Tibial artery (tissue), 4 donors: ENCODE results near the gene ARNT2.
"Not testable (repeated sequence)": the region's sequence is repeated elsewhere in the genome, so short reads cannot be mapped to it uniquely, and the experiment has no call there.

Experiments used
- DNase-seq, 2 donors: peaks; one replicate each; pipeline ENCODE4 v3.0.0-alpha.2; 2019
- H3K27ac ChIP-seq, 2 donors: fragments of 200-600 bp; sonication (generic) in 1 of 2; 1 replicate in 1 of 2; 2 replicates in 1 of 2; pipeline ENCODE4 v1.5.1; 2018 to 2019; ENCODE audit warnings: mild to moderate bottlenecking in 1 of 2
- H3K27me3 ChIP-seq, 2 donors: fragments of 200-600 bp; sonication (generic) in 1 of 2; one replicate each; pipeline versions ENCODE4 v1.5.1 to v1.6.0; 2016 to 2019
- H3K36me3 ChIP-seq, 3 donors: fragments of 200-600 bp; sonication (generic) in 2 of 3; one replicate each; pipeline ENCODE4 v1.5.1; 2016 to 2019; ENCODE audit warnings: mild to moderate bottlenecking in 2 of 3
- H3K4me1 ChIP-seq, 4 donors: fragments of 200-600 bp; sonication (generic) in 2 of 4; 1 replicate in 3 of 4; 2 replicates in 1 of 4; pipeline ENCODE4 v1.5.1; 2016 to 2019
- H3K4me3 ChIP-seq, 2 donors: fragments of 200-600 bp; sonication (generic) in 1 of 2; 1 replicate in 1 of 2; 2 replicates in 1 of 2; pipeline ENCODE4 v1.5.1; 2018 to 2019; ENCODE audit warnings: mild to moderate bottlenecking in 2 of 2
- H3K9me3 ChIP-seq, 3 donors: fragments of 200-600 bp; sonication (generic) in 1 of 3; one replicate each; pipeline ENCODE4 v1.5.1; 2016 to 2019
- intact Hi-C: fragments of 100-400 bp; cut with DNase I; formaldehyde crosslinking; loops from one replicate; pipeline ENCODE4 v1.15.0; 2023; ENCODE audit warnings: low total_unique reads
- TF ChIP-seq, protein P1 (sequence below), 2 experiments: fragments of 200-600 bp in 1 of 2; fragments of 450-650 bp in 1 of 2; IDR thresholded peaks; one replicate each; pipeline ENCODE4 v1.5.1; 2017 to 2019; ENCODE audit warnings: antibody characterized with exemption in 2 of 2, mild to moderate bottlenecking in 1 of 2, moderate library complexity in 1 of 2

Gene ARNT2

DNA sequence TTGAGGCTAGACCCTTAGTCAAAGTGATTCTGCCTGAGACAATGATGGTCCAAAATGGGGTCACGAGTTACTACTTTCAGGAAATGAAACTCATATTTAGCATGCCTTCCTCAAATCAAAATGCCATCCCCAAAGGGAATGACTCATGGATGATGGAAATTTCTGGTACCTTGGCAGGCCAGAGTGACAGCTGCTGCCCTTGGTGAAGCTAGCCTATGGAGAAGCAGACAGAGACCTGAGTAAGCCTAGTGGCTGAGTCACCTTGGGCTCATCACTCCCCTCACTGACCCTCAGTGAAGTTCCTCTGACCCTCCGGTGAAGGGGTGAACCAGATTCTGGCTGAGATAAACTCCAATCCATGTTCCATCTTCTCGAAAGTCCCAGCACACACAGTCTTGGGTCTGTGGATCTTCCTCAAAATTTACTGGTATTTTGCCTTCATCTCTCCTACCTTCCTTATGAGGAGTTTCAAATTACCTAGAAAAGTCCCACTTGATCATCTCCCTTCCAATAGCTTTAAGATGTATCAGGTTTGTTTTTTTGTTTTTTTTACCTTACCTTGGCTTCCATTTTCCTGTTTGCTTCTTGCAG lies 236.4 kb downstream of the ARNT2 start:
- Histone ChIP-seq H3K9me3 (peaks cover 0 to 6% (median 0%) of the 10 kb centered on the region in 3 donors), H3K4me3 (no peak overlapping the region), H3K4me1 (no peaks in the 10 kb centered on the region), H3K27ac (no peak overlapping the region), H3K36me3 (no peaks in the 10 kb centered on the region), H3K27me3 (no peaks in the 10 kb centered on the region)
- no peak for DNase-seq
- TF ChIP-seq, protein P1, sequence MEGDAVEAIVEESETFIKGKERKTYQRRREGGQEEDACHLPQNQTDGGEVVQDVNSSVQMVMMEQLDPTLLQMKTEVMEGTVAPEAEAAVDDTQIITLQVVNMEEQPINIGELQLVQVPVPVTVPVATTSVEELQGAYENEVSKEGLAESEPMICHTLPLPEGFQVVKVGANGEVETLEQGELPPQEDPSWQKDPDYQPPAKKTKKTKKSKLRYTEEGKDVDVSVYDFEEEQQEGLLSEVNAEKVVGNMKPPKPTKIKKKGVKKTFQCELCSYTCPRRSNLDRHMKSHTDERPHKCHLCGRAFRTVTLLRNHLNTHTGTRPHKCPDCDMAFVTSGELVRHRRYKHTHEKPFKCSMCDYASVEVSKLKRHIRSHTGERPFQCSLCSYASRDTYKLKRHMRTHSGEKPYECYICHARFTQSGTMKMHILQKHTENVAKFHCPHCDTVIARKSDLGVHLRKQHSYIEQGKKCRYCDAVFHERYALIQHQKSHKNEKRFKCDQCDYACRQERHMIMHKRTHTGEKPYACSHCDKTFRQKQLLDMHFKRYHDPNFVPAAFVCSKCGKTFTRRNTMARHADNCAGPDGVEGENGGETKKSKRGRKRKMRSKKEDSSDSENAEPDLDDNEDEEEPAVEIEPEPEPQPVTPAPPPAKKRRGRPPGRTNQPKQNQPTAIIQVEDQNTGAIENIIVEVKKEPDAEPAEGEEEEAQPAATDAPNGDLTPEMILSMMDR (IDR thresholded peaks at IDR 0.05): no peak
- intact Hi-C loops: no loop called here

DNA sequence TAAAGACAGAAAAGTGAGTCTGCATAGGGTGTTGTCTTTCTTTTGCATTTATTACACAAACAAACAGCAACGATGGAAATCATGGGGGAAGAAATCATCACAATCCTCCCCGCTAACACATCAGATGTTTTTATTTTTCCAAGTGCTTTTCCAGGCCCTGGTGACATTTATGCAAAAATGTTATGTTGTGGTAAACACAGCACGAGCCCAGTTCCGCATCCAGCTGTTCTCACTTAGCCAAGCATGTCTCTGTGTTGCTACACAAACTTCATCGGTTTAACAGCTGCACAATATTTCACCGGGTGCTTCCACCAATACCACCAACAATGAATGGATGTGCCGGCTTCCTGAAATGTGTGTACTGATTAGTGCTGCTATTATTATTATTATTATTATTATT lies 237.2 kb downstream of the ARNT2 start:
- Histone ChIP-seq H3K27me3 (no peaks in the 10 kb centered on the region), H3K9me3 (peaks cover 0 to 6% (median 0%) of the 10 kb centered on the region in 3 donors), H3K4me3 (no peak overlapping the region), H3K27ac (no peak overlapping the region), H3K4me1 (no peaks in the 10 kb centered on the region), H3K36me3 (no peaks in the 10 kb centered on the region)
- TF ChIP-seq, protein P1 (IDR thresholded peaks at IDR 0.05): no peak
- intact Hi-C loops: no loop called here
- no peak for DNase-seq

DNA sequence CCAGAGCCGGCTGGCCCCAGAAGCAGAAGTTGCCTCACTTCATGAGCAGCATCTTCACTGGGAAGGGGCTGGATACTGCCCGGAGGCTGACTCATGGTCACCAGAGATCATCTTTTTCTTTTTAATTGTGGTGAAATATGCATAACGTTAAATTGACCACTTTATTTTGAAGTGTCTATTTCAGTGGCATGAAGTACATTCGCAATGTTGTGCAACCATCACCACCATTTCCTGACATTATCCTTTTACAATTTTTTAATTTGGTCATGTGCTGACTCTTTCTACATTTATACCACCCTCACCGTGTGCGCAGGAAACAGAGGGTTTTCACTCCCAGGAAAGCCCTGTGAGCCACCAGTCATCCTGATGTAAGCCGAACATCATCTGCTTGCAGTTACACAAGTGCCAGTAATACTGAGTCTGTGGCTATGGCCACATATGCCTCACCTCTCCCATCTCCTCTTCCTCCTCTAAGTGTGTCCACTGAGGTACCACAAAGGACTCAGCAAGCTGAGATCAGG lies 239.3 kb downstream of the ARNT2 start:
- H3K9me3 ChIP-seq: peaks cover 0 to 6% (median 0%) of the 10 kb centered on the region in 3 donors
- TF ChIP-seq, protein P1 (IDR thresholded peaks at IDR 0.05): no peak
- H3K27ac ChIP-seq: no peak overlapping the region
- intact Hi-C loops: no loop called here
- no peak for DNase-seq
- no peaks in the 10 kb centered on the region for H3K27me3 ChIP-seq
- no peak overlapping the region for H3K4me3 ChIP-seq
- H3K36me3 ChIP-seq: no peaks in the 10 kb centered on the region
- H3K4me1 ChIP-seq: no peaks in the 10 kb centered on the region

DNA sequence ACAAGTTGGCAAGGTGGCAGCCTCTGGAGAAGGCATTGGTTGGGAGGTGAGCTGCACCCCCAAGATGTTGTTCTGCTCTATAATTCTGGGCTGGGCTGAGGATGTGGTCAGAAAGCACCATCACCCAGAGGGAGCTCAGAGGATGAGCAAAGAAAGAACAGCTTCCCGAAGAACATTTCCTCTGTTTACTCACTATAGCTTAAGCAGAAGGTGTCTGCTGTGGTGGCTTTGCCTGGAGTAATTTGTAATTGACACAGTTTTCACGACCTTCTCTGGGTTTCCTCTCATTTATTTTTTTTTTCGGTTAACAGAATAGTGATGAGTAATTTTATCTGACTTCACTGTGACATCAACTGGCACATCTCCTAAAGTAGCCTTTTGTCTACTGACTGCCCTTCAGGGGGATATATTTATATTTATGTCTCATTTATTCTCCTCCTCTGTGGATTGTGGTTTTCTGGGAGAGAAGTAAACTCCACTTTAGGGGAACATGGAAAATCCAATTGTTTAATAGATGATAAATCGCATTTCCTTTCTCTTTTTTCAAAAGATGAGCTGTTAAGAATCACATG lies 241.4 kb downstream of the ARNT2 start:
- no peak overlapping the region for H3K27ac ChIP-seq
- H3K9me3 ChIP-seq: peaks cover 0 to 3% (median 0%) of the 10 kb centered on the region in 3 donors
- no peak for DNase-seq
- no peaks in the 10 kb centered on the region for H3K36me3 ChIP-seq
- intact Hi-C loops: no loop called here
- H3K4me1 ChIP-seq: no peaks in the 10 kb centered on the region
- TF ChIP-seq, protein P1 (IDR thresholded peaks at IDR 0.05): no peak
- H3K4me3 ChIP-seq: no peak overlapping the region
- no peaks in the 10 kb centered on the region for H3K27me3 ChIP-seq

DNA sequence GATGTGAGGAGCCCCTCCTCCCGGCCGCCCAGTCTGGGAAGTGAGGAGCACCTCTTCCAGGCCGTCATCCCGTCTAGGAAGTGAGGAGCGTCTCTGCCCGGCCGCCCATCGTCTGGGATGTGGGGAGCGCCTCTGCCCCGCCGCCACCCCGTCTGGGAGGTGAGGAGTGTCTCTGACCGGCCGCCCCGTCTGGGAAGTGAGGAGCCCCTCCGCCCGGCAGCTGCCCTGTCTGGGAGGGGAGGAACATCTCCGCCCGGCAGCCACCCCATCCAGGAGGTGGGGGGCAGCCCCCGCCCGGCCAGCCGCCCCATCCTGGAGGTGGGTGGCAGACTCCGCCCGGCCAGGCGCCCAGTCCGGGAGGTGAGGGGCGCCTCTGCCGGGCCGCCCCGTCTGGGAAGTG lies 243.2 kb downstream of the ARNT2 start:
- intact Hi-C loops, H3K27ac ChIP-seq, H3K4me1 ChIP-seq, H3K4me3 ChIP-seq, H3K27me3 ChIP-seq, DNase-seq, H3K36me3 ChIP-seq: not testable (repeated sequence)
- H3K9me3 ChIP-seq: peaks cover 0 to 13% (median 12%) of the 10 kb centered on the region in 3 donors
